NB4 (cell line): ENCODE results near the gene C2CD2.

ENCODE experiments used
- DNase-seq: peaks from one replicate; pipeline ENCODE4 v3.0.0; 2010; ENCODE audit warnings: low read depth
- H3K4me3 ChIP-seq: one replicate; pipeline ENCODE4 v1.5.1; 2011; ENCODE audit warnings: mild to moderate bottlenecking, low read depth, low read length, moderate library complexity
- MYC ChIP-seq: IDR thresholded peaks from 2 replicates; pipeline ENCODE4 v1.6.1; 2011; ENCODE audit warnings: low read depth, low read length
- POLR2A ChIP-seq: IDR thresholded peaks from 2 replicates; pipeline ENCODE4 v1.6.1; 2011; ENCODE audit warnings: mild to moderate bottlenecking; ENCODE audit not compliant: insufficient read length; ENCODE audit errors: extremely low read depth
- TF ChIP-seq, protein P1 (sequence below): IDR thresholded peaks from 2 replicates; pipeline ENCODE4 v1.6.1; 2011; ENCODE audit warnings: low read depth, low read length
- TF ChIP-seq, protein P2 (sequence below): IDR thresholded peaks from one replicate; pipeline ENCODE4 v1.5.1; 2012; ENCODE audit warnings: low read depth, low read length

C2CD2 gene

DNA sequence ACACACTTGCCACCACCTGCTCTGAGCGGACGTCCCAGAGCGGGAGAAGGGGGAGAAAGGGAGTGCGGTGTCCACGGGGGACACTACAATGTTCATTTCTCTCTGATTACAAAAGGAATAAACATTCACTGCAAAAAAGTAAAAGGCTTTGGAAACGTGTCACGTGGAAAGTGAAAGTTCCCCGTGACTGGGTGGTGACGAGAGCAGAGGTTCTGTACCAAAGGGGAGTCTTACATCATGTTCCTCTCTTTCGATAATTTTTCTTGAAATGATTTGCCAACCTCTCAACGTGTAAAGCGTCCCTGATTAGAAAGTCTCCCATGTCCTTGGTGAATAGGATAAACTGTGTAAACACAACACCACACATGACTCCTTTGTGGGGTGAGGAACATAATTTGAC is 52.7 kb downstream of the C2CD2 start:
- TF ChIP-seq, protein P1, sequence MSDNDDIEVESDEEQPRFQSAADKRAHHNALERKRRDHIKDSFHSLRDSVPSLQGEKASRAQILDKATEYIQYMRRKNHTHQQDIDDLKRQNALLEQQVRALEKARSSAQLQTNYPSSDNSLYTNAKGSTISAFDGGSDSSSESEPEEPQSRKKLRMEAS = no peak
- TF ChIP-seq MYC (no peak), POLR2A (no peak)
- TF ChIP-seq, protein P2, sequence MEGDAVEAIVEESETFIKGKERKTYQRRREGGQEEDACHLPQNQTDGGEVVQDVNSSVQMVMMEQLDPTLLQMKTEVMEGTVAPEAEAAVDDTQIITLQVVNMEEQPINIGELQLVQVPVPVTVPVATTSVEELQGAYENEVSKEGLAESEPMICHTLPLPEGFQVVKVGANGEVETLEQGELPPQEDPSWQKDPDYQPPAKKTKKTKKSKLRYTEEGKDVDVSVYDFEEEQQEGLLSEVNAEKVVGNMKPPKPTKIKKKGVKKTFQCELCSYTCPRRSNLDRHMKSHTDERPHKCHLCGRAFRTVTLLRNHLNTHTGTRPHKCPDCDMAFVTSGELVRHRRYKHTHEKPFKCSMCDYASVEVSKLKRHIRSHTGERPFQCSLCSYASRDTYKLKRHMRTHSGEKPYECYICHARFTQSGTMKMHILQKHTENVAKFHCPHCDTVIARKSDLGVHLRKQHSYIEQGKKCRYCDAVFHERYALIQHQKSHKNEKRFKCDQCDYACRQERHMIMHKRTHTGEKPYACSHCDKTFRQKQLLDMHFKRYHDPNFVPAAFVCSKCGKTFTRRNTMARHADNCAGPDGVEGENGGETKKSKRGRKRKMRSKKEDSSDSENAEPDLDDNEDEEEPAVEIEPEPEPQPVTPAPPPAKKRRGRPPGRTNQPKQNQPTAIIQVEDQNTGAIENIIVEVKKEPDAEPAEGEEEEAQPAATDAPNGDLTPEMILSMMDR = no peak
- no peak for DNase-seq
- H3K4me3 ChIP-seq = no peak overlapping the region

- TF ChIP-seq POLR2A (no peak), MYC (no peak)
- TF ChIP-seq, protein P1 = no peak
- TF ChIP-seq, protein P2 = no peak
- H3K4me3 ChIP-seq = no peak overlapping the region
- no peak for DNase-seq
Measured at GRCh38 chr21:41900401-41900800, 53.4 kb downstream of the C2CD2 start.

- TF ChIP-seq MYC (no peak), POLR2A (no peak)
- TF ChIP-seq, protein P1 = no peak
- TF ChIP-seq, protein P2 = no peak
- no peak overlapping the region for H3K4me3 ChIP-seq
- DNase-seq = no peak
Measured at GRCh38 chr21:41899426-41900202, 54.2 kb downstream of the C2CD2 start.

- no peak for DNase-seq
- TF ChIP-seq POLR2A (no peak), MYC (no peak)
- TF ChIP-seq, protein P2 = no peak
- TF ChIP-seq, protein P1 = no peak
- H3K4me3 ChIP-seq = no peak overlapping the region
Measured at GRCh38 chr21:41898998-41899397, 54.8 kb downstream of the C2CD2 start.

- TF ChIP-seq MYC (no peak), POLR2A (no peak)
- TF ChIP-seq, protein P1 = no peak
- TF ChIP-seq, protein P2 = no peak
- DNase-seq = no peak
- no peak overlapping the region for H3K4me3 ChIP-seq
Measured at GRCh38 chr21:41897700-41898099, 56.1 kb downstream of the C2CD2 start.
